PFSK-1 (cell line): ENCODE results near the gene DYDC2.

ENCODE experiments used
- FOXP2 ChIP-seq: optimal IDR thresholded peaks from 2 replicates; pipeline ENCODE3; 2011; ENCODE audit warnings: borderline replicate concordance, control low read depth, inconsistent platforms; ENCODE audit not compliant: insufficient read depth; ENCODE audit errors: extremely low read length, extremely low read depth
- POLR2AphosphoS5 ChIP-seq: IDR thresholded peaks from 2 replicates; pipeline ENCODE4 v1.6.1; 2012; ENCODE audit warnings: low read depth, mild to moderate bottlenecking, control low read depth, low read length, moderate library complexity
- REST ChIP-seq, 2 experiments: IDR thresholded peaks; 2 replicates each; pipeline versions ENCODE4 v1.6.1 to v1.8.0; 2011 to 2012; ENCODE audit warnings: low read depth in 2 of 2, low read length in 2 of 2, control low read depth in 1 of 2, inconsistent platforms in 1 of 2, mild to moderate bottlenecking in 1 of 2, moderate library complexity in 1 of 2; ENCODE audit not compliant: insufficient read depth in 1 of 2
- SIN3A ChIP-seq: IDR thresholded peaks from 2 replicates; pipeline ENCODE4 v1.6.1; 2012; ENCODE audit warnings: mild to moderate bottlenecking, low read length, moderate library complexity, borderline replicate concordance; ENCODE audit not compliant: insufficient read depth
- TAF1 ChIP-seq: IDR thresholded peaks from 2 replicates; pipeline ENCODE4 v1.6.1; 2012; ENCODE audit warnings: low read length, control low read depth, borderline replicate concordance; ENCODE audit not compliant: insufficient read depth

- TF ChIP-seq FOXP2 (no peak), REST (IDR thresholded peaks at IDR 0.05; ENCODE audit: insufficient read depth in 1 of 2, low read depth in 2 of 2, low read length in 2 of 2) (no peak), POLR2AphosphoS5 (no peak), SIN3A (no peak), TAF1 (no peak)
Observed at GRCh38 chr10:80344276-80344675, 12.3 kb upstream of the DYDC2 start.
